SK-N-SH (cell line): ENCODE results near the gene TNFSF11. TPM values are rescaled to one million over a fixed set of nuclear protein-coding genes. Genes with fewer than 3 reads are reported as not detected.

Source experiments
- CTCF ChIA-PET: fragments of 300-600, 350-600 bp; formaldehyde crosslinking; extraction: SDS; loops from one replicate; lab custom pipeline; 2021; lab: Yijun Ruan, JAX
- POLR2A ChIA-PET: fragments of 350-600 bp; sonication (Branson Sonifier 250); formaldehyde crosslinking; extraction: SDS; loops from one replicate; lab custom pipeline; 2020; ENCODE audit warnings: antibody characterized with exemption, inconsistent platforms; lab: Yijun Ruan, JAX
- DNase-seq: peaks from one replicate; pipeline ENCODE4 v3.0.0; 2012
- H2AFZ ChIP-seq: fragments of 200-600 bp; sonication (generic); 2 replicates; pipeline ENCODE4 v1.8.1; 2016; ENCODE audit warnings: antibody characterized with exemption, mild to moderate bottlenecking, low read depth
- H3F3A ChIP-seq: fragments of 200-600 bp; sonication (generic); replicated peaks from 2 replicates; pipeline ENCODE3; 2016; ENCODE audit warnings: antibody characterized with exemption, mild to moderate bottlenecking; ENCODE audit not compliant: insufficient read depth
- H3K27ac ChIP-seq, 2 experiments: fragments of 200-500 bp in 1 of 2; fragments of 200-600 bp in 1 of 2; sonication (Bioruptor generic) in 1 of 2; sonication (generic), shearing (Covaris generic) in 1 of 2; 2 replicates each; pipeline versions ENCODE4 v1.5.1 to v1.6.1; 2014 to 2016; ENCODE audit warnings: low read depth in 2 of 2, inconsistent platforms in 1 of 2, low read length in 1 of 2, mild to moderate bottlenecking in 1 of 2, mixed read lengths in 1 of 2
- H3K27me3 ChIP-seq: fragments of 200-600 bp; sonication (generic), shearing (Covaris generic); 2 replicates; pipeline ENCODE4 v1.6.1; 2016; ENCODE audit warnings: mixed run types; ENCODE audit not compliant: insufficient read depth
- H3K36me3 ChIP-seq, 2 experiments: fragments of 200-500 bp in 1 of 2; fragments of 200-600 bp in 1 of 2; sonication (Bioruptor generic) in 1 of 2; sonication (generic) in 1 of 2; replicated peaks in 1 of 2; 2 replicates each; pipeline versions ENCODE3 to v1.5.1; 2014 to 2016; ENCODE audit warnings: low read length in 1 of 2, mild to moderate bottlenecking in 1 of 2; ENCODE audit not compliant: insufficient read depth in 2 of 2, control insufficient read depth in 1 of 2
- H3K4me1 ChIP-seq, 2 experiments: fragments of 200-500 bp in 1 of 2; fragments of 200-600 bp in 1 of 2; sonication (Bioruptor generic) in 1 of 2; sonication (generic), shearing (Covaris generic) in 1 of 2; 2 replicates each; pipeline versions ENCODE4 v1.5.1 to v1.6.1; 2014 to 2016; ENCODE audit warnings: low read depth in 1 of 2, low read length in 1 of 2, mixed run types in 1 of 2; ENCODE audit not compliant: insufficient read depth in 2 of 2, control insufficient read depth in 1 of 2
- H3K4me2 ChIP-seq: fragments of 200-600 bp; sonication (generic), shearing (Covaris generic); 2 replicates; pipeline ENCODE4 v1.6.1; 2017; ENCODE audit warnings: mixed run types
- H3K4me3 ChIP-seq, 2 experiments: fragments of 200-500 bp in 1 of 2; fragments of 200-600 bp in 1 of 2; sonication (Bioruptor generic) in 1 of 2; sonication (generic), shearing (Covaris generic) in 1 of 2; 2 replicates each; pipeline versions ENCODE4 v1.5.1 to v1.8.1; 2014 to 2016; ENCODE audit warnings: low read depth in 2 of 2, inconsistent platforms in 1 of 2, low read length in 1 of 2, mild to moderate bottlenecking in 1 of 2, mixed read lengths in 1 of 2, moderate library complexity in 1 of 2
- H3K79me2 ChIP-seq: fragments of 200-600 bp; sonication (generic); 2 replicates; pipeline ENCODE4 v1.8.1; 2017; ENCODE audit warnings: mild to moderate bottlenecking; ENCODE audit not compliant: insufficient read depth
- H3K9ac ChIP-seq: fragments of 200-600 bp; sonication (generic); 2 replicates; pipeline ENCODE4 v1.6.1; 2017; ENCODE audit warnings: mixed run types
- H3K9me2 ChIP-seq: fragments of 200-600 bp; sonication (generic); 2 replicates; pipeline ENCODE4 v1.6.1; 2017; ENCODE audit warnings: mixed run types
- H3K9me3 ChIP-seq: fragments of 200-600 bp; sonication (generic); 2 replicates; pipeline ENCODE4 v1.6.1; 2017; ENCODE audit warnings: mixed run types, mild to moderate bottlenecking, moderate library complexity
- H4K20me1 ChIP-seq: fragments of 200-600 bp; sonication (generic); 2 replicates; pipeline ENCODE4 v1.6.1; 2017; ENCODE audit warnings: mild to moderate bottlenecking, mixed run types; ENCODE audit not compliant: insufficient read depth
- EP300 ChIP-seq, 2 experiments: IDR thresholded peaks; 2 replicates each; pipeline versions ENCODE4 v1.4.0 to v1.6.1; 2012; ENCODE audit warnings: borderline replicate concordance in 1 of 2, low read depth in 1 of 2, low read length in 1 of 2
- FOXJ3 ChIP-seq: sonication (generic); formaldehyde crosslinking; IDR thresholded peaks from 2 replicates; pipeline ENCODE4 v1.5.1; 2020; ENCODE audit warnings: mild to moderate bottlenecking, missing genetic modification reagents
- GABPA ChIP-seq: IDR thresholded peaks from 2 replicates; pipeline ENCODE4 v1.4.0; 2012; ENCODE audit warnings: low read depth, mild to moderate bottlenecking
- JUND ChIP-seq: IDR thresholded peaks from 2 replicates; pipeline ENCODE4 v1.4.0; 2012
- NRF1 ChIP-seq: IDR thresholded peaks from 2 replicates; pipeline ENCODE4 v1.6.1; 2012; ENCODE audit warnings: low read depth, mild to moderate bottlenecking, low read length
- RAD21 ChIP-seq: IDR thresholded peaks from 2 replicates; pipeline ENCODE4 v1.6.1; 2012; ENCODE audit warnings: mild to moderate bottlenecking, low read length
- SIN3A ChIP-seq: IDR thresholded peaks from 2 replicates; pipeline ENCODE4 v1.6.1; 2012; ENCODE audit warnings: low read depth, mild to moderate bottlenecking, low read length, moderate library complexity, borderline replicate concordance
- WGBS: methylation state at CpG from one replicate; pipeline ENCODE4 v1.1.6; 2017; ENCODE audit warnings: low lambda C conversion rate; 5-methylcytosine and 5-hydroxymethylcytosine counted together
- polyA plus RNA-seq, 3 experiments: library from polyadenylated mRNA; depleted of rRNA; stranded (reverse); fragments of >200 nt; gene quantifications; 2 replicates each; pipeline ENCODE4 v1.2.3, GENCODE V29; 2012
- TF ChIP-seq, protein P1 (sequence below): IDR thresholded peaks from 2 replicates; pipeline ENCODE4 v1.6.1; 2012; ENCODE audit warnings: mild to moderate bottlenecking, low read depth, low read length, moderate library complexity

Gene TNFSF11
- polyA plus RNA-seq, 1 of the 3 experiments (the other 2 are of a cell fraction): not detected

DNA sequence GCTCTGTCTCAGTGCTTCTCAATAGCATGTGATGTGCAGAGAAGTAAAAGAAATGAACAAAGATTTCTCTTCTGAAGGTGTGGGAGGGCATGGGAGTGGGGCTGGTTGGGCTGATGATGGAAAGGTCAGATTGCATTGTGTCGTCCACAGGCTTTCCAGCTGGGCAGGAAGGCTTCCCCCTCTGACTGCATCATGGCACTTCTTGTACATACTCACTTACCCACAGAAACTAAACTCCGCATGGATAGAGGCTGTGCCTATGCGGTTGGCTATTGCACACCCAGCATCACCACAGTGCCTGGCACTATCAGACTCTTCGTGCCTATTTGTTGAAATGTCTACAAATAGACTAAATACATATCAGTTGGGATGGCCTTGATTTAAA lies 24.4 kb upstream of the TNFSF11 start:
- no peak overlapping the region for H3K4me2 ChIP-seq
- ChIA-PET CTCF (no interaction called here), POLR2A (no interaction called here)
- no peaks in the 10 kb centered on the region for H4K20me1 ChIP-seq
- H3K79me2 ChIP-seq: no peaks in the 10 kb centered on the region
- H3K9me2 ChIP-seq: no peaks in the 10 kb centered on the region
- no peak overlapping the region for H2AFZ ChIP-seq
- no peaks in the 10 kb centered on the region for H3K27me3 ChIP-seq
- WGBS: 27% methylated on average over 3 of the region's 4 CpGs
- DNase-seq: no peak
- H3K36me3 ChIP-seq: no peaks in the 10 kb centered on the region
- no peak overlapping the region for H3K27ac ChIP-seq
- no peak for TF ChIP-seq GABPA
- H3K4me3 ChIP-seq: no peak overlapping the region
- H3K9me3 ChIP-seq: no peaks in the 10 kb centered on the region
- no peaks in the 10 kb centered on the region for H3F3A ChIP-seq
- H3K9ac ChIP-seq: no peak overlapping the region
- no peaks in the 10 kb centered on the region for H3K4me1 ChIP-seq

DNA sequence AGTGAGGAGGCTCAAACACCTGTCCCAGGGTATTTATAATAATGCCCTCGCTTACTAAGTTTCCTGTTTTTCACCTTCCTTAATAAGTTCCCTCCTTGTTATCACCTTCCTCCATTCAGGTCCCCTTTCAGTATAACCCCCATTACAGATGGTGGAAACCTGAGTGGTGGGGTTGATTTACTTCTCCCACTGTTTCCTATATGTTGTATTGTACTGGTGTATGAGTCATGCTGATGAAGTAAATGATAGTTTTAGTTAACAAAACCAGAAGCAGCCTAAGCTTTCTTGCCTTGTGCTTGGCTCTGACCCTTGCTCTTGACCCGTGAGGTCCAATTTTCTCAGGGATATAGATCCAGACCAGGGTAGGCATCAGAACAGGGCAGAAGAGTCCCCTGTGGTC lies 22.3 kb upstream of the TNFSF11 start:
- Histone ChIP-seq H3K9me3 (no peaks in the 10 kb centered on the region), H3K36me3 (no peaks in the 10 kb centered on the region), H3K4me2 (no peak overlapping the region), H3K4me1 (no peaks in the 10 kb centered on the region), H3K9me2 (no peaks in the 10 kb centered on the region)
- TF ChIP-seq FOXJ3 (CRISPR knock-in tag) (no peak), JUND (no peak), RAD21 (no peak), NRF1 (no peak), SIN3A (no peak), EP300 (IDR thresholded peaks at IDR 0.05; ENCODE audit: borderline replicate concordance in 1 of 2, low read depth in 1 of 2, low read length in 1 of 2) (no peak)
- TF ChIP-seq, protein P1, sequence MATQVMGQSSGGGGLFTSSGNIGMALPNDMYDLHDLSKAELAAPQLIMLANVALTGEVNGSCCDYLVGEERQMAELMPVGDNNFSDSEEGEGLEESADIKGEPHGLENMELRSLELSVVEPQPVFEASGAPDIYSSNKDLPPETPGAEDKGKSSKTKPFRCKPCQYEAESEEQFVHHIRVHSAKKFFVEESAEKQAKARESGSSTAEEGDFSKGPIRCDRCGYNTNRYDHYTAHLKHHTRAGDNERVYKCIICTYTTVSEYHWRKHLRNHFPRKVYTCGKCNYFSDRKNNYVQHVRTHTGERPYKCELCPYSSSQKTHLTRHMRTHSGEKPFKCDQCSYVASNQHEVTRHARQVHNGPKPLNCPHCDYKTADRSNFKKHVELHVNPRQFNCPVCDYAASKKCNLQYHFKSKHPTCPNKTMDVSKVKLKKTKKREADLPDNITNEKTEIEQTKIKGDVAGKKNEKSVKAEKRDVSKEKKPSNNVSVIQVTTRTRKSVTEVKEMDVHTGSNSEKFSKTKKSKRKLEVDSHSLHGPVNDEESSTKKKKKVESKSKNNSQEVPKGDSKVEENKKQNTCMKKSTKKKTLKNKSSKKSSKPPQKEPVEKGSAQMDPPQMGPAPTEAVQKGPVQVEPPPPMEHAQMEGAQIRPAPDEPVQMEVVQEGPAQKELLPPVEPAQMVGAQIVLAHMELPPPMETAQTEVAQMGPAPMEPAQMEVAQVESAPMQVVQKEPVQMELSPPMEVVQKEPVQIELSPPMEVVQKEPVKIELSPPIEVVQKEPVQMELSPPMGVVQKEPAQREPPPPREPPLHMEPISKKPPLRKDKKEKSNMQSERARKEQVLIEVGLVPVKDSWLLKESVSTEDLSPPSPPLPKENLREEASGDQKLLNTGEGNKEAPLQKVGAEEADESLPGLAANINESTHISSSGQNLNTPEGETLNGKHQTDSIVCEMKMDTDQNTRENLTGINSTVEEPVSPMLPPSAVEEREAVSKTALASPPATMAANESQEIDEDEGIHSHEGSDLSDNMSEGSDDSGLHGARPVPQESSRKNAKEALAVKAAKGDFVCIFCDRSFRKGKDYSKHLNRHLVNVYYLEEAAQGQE: no peak
- TF ChIP-seq, all 33 proteins: peak for 0
- 49% methylated on average over 2 of the region's 2 CpGs for WGBS
- Histone ChIP-seq H3K79me2 (no peaks in the 10 kb centered on the region), H2AFZ (no peak overlapping the region), H3K27me3 (no peaks in the 10 kb centered on the region), H3K27ac (no peak overlapping the region), H4K20me1 (no peaks in the 10 kb centered on the region), H3K4me3 (no peak overlapping the region), H3F3A (no peaks in the 10 kb centered on the region), H3K9ac (no peak overlapping the region)
- ChIA-PET POLR2A (no interaction called here), CTCF (no interaction called here)
- no peak for DNase-seq
